Progenitor cell of endocrine pancreas (in vitro differentiated cells): ENCODE measurements around the gene CEACAM4. TPM values are rescaled to one million over a fixed set of nuclear protein-coding genes. Genes with fewer than 3 reads are reported as not detected.

ENCODE experiments used
- DNase-seq: peaks from one replicate; pipeline ENCODE4 v3.0.0; 2021; ENCODE audit warnings: low spot score; ENCODE audit not compliant: unreplicated experiment
- H3K27ac Mint-ChIP-seq: 2 replicates; pipeline ENCODE4 v1.8.0; 2021; ENCODE audit warnings: mild to moderate bottlenecking, moderate library complexity, mixed read lengths
- H3K27me3 Mint-ChIP-seq: 2 replicates; pipeline ENCODE4 v1.8.0; 2021; ENCODE audit warnings: mixed read lengths
- H3K36me3 Mint-ChIP-seq: 2 replicates; pipeline ENCODE4 v1.8.0; 2022; ENCODE audit warnings: mixed read lengths; ENCODE audit not compliant: insufficient read depth
- H3K4me1 Mint-ChIP-seq: 2 replicates; pipeline ENCODE4 v1.8.0; 2021; ENCODE audit warnings: low read depth, mixed read lengths
- H3K4me3 Mint-ChIP-seq: 2 replicates; pipeline ENCODE4 v1.8.0; 2021; ENCODE audit warnings: low read depth, mild to moderate bottlenecking, moderate library complexity, mixed read lengths
- H3K9me3 Mint-ChIP-seq: 2 replicates; pipeline ENCODE4 v1.8.0; 2021; ENCODE audit warnings: low read depth, mixed read lengths
- total RNA-seq: library from RNA; stranded (reverse); gene quantifications from 2 replicates; pipeline ENCODE4 v1.2.1, GENCODE V29; 2021
- TF ChIP-seq, protein P1 (sequence below): fragments of 200-600 bp; sonication (generic); IDR thresholded peaks from one replicate; pipeline ENCODE4 v1.5.0; 2021; ENCODE audit warnings: antibody characterized with exemption, mild to moderate bottlenecking; ENCODE audit not compliant: unreplicated experiment

CEACAM4 gene
- total RNA-seq, 1 donor from 2014 or later = not detected

DNA sequence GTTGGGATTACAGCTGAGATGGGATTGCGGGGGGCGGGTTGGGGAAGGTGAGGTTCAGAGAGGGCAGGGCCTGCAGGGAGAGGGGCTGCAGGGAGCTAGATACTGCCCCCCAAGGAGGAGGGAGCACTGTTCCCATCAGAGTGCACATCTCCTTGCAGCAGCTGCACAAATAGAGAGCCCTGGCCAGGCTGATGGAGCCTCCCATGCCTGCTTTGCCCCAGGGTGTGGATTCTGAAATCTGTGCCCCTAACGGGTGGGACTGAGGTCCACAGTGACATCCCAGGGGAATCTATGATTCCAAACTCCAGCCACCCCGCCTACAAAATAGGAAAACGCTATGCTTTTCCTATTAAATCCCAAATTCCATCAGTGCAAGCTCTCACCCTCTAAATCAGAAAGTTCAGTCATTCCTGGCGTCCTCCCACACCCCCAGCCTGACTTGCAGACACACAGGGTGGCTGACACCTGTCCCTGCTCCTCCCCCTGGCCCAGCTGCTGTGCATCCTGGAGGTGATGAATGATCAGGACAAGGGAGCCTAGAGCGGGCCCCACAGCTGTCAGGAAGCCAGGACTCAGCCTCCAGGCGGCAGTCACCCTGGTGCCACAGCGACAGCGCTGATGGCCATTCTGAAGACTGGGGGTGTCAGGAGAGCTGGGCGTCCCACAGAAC lies 57.3 kb downstream of the CEACAM4 start:
- H3K4me3 Mint-ChIP-seq = no peak overlapping the region
- no peaks in the 10 kb centered on the region for H3K4me1 Mint-ChIP-seq
- peaks cover 4% of the 10 kb centered on the region for H3K9me3 Mint-ChIP-seq
- H3K27me3 Mint-ChIP-seq = peaks cover 36% of the 10 kb centered on the region
- no peak overlapping the region for H3K27ac Mint-ChIP-seq
- TF ChIP-seq, protein P1, sequence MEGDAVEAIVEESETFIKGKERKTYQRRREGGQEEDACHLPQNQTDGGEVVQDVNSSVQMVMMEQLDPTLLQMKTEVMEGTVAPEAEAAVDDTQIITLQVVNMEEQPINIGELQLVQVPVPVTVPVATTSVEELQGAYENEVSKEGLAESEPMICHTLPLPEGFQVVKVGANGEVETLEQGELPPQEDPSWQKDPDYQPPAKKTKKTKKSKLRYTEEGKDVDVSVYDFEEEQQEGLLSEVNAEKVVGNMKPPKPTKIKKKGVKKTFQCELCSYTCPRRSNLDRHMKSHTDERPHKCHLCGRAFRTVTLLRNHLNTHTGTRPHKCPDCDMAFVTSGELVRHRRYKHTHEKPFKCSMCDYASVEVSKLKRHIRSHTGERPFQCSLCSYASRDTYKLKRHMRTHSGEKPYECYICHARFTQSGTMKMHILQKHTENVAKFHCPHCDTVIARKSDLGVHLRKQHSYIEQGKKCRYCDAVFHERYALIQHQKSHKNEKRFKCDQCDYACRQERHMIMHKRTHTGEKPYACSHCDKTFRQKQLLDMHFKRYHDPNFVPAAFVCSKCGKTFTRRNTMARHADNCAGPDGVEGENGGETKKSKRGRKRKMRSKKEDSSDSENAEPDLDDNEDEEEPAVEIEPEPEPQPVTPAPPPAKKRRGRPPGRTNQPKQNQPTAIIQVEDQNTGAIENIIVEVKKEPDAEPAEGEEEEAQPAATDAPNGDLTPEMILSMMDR = no peak
- no peaks in the 10 kb centered on the region for H3K36me3 Mint-ChIP-seq
- no peak for DNase-seq

Other genes starting within 250 kb of the CEACAM4 start
- gene EXOSC5, start 229.7 kb downstream of the CEACAM4 start, total RNA-seq = 15.4 and 17.0 TPM in 2 replicates
- gene BCKDHA, start 229.3 kb downstream of the CEACAM4 start, total RNA-seq = 15.2 and 16.3 TPM in 2 replicates
- gene B3GNT8, start 199.7 kb downstream of the CEACAM4 start, total RNA-seq = 4.4 and 4.6 TPM in 2 replicates
- 51.3 and 54.1 TPM in 2 replicates for gene DMAC2, start 187.2 kb downstream of the CEACAM4 start, total RNA-seq
- gene ERICH4, start 183.9 kb downstream of the CEACAM4 start, total RNA-seq = not detected in 2 replicates
- gene CEACAM21, start 50.9 kb downstream of the CEACAM4 start, total RNA-seq = not detected in 2 replicates
- not detected in 2 replicates for gene CEACAM7, start 61.2 kb upstream of the CEACAM4 start, total RNA-seq
- gene CEACAM5, start 81.6 kb upstream of the CEACAM4 start, total RNA-seq = not detected in 2 replicates
- 0.19 and 0.31 TPM in 2 replicates for gene CEACAM6, start 128.5 kb upstream of the CEACAM4 start, total RNA-seq
- gene CEACAM3, start 169.5 kb upstream of the CEACAM4 start, total RNA-seq = not detected in 2 replicates
- gene LYPD4, start 217.6 kb upstream of the CEACAM4 start, total RNA-seq = not detected in 2 replicates
- gene DMRTC2, start 218.0 kb upstream of the CEACAM4 start, total RNA-seq = not detected in 2 replicates
- gene RPS19, start 233.2 kb upstream of the CEACAM4 start, total RNA-seq = 2,232 and 2,439 TPM in 2 replicates